ENCODE results near the gene SORBS2. TPM values are rescaled to one million over a fixed set of nuclear protein-coding genes. Genes with fewer than 3 reads are reported as not detected.

Gene SORBS2
- total RNA-seq, 1 donor from 2014 or later: 911 TPM

- ATAC-seq: no peak
- intact Hi-C loops (cut with micrococcal nuclease): no loop called here
- DNase-seq: no peak
Measured at GRCh38 chr4:185664481-185664880, 147.5 kb downstream of the SORBS2 start.

- DNase-seq: no peak
- ATAC-seq: peak; percentile 86
- intact Hi-C loops (cut with micrococcal nuclease): no loop called here
Measured at GRCh38 chr4:185662030-185662778, 149.8 kb downstream of the SORBS2 start.

- no peak for DNase-seq
- intact Hi-C loops (cut with micrococcal nuclease): no loop called here
Measured at GRCh38 chr4:185660340-185660739, 151.7 kb downstream of the SORBS2 start.

DNA sequence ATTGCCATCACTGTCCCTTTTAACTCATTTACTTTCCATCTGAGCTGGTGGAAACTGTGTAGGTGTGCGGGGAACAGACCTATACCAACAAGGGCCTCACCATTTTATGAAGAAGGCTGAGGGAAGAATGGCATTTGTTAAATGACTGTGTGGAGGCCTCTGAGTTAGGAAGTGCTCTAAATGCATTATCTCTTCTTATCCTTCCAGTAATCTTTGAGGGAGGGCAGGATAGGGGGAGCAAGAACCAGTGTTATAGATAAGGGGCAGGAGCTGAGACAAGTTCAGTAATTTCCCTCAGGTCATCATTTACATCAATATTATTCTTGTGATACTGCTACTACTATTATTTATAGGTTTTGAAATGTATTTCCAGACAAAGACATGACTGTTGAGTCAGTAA lies 154.3 kb downstream of the SORBS2 start:
- no peak for ATAC-seq
- intact Hi-C loops (cut with micrococcal nuclease): no loop called here
- no peak for DNase-seq

More at GRCh38 chr4:185660340-185660739, 151.7 kb downstream of the SORBS2 start:
- ATAC-seq: no peak

GRCh38 chr4:185657183-185657582 lies 154.8 kb downstream of the SORBS2 start:
- intact Hi-C loops (cut with micrococcal nuclease): no loop called here
- ATAC-seq: peak; percentile 27
- DNase-seq: no peak

- ATAC-seq: peak; percentile 70
- intact Hi-C loops (cut with micrococcal nuclease): no loop called here
- DNase-seq: peak; percentile 69
Measured at GRCh38 chr4:185656467-185656931, 155.5 kb downstream of the SORBS2 start.

DNA sequence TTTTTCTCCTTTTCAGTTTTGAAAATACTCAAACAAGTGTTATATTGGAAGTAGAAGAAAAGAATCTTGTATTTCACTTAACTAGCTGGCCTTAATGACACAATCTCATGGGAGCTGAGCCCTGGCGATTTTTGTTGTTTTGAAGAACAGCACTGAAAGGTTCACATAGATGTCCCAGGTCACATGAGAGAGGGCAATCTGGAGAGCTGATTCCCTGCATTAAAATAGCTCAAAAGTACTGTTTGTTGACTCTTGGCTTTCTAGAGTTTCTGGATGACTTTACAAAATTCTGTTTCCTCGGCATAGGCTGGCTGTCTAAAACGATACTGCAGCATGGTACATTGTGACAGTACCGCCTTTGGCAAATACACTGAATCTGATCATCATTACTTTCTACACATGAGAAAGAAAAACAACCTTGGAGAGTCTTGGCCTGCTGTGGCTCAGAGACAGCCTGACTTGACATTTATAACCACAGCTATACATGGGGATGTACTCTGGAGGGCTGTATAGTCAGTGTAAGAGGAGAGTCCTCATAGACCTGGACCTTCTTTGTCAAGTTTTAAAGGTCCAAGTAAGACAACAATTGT lies 156.9 kb downstream of the SORBS2 start:
- no peak for DNase-seq
- intact Hi-C loops (cut with micrococcal nuclease): no loop called here
- ATAC-seq: peak; percentile 48

DNA sequence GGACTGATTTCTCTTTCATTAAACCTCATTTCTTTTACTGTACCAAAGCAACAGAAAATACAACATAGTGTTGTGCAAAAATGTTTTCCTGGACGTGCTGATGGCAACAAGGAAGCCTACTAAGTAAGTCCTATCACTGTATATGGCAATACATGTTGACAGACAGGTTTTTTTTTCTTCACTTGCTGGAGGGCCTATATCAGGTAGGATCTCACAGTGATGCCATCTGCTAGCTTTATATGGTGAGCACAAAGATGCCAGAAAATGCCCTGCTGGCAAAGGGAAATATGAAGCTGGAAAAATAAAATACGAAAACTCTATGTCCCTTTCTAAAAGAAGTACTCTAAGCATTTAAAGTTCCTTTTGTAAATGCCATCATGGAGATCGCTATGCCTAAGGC lies 157.7 kb downstream of the SORBS2 start:
- ATAC-seq (no peak), DNase-seq (no peak)
- intact Hi-C loops (cut with micrococcal nuclease): no loop called here

GRCh38 chr4:185651851-185652250 lies 160.1 kb downstream of the SORBS2 start:
- ATAC-seq: no peak
- intact Hi-C loops (cut with micrococcal nuclease): no loop called here
- DNase-seq: no peak

DNA sequence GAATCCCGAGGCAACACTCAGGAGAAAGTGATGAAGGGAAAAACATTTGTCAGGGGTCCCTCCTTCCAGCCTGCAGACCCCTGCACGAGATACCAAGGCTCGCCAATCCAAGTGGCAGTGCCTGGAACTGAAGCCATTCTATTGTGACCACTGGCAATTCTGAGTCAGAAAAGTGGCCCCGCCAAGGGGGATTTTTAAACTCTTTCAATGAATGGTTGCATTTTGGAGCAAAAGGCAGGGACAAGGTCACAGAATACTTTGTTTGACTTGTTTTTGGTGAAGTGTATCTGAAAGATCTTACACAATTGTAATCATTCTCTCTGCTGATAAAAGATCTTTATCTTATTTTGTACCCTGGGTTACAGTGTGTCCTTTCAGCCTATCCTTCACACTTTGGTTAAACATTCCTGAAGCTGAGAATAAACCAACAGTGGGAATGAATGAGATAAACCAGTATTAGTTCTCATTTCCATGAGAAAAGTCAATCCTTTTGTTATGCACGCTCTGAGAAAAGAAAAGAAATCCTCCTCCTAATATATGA lies 160.8 kb downstream of the SORBS2 start:
- no peak for ATAC-seq
- intact Hi-C loops (cut with micrococcal nuclease): no loop called here
- no peak for DNase-seq

- intact Hi-C loops (cut with micrococcal nuclease): no loop called here
- peak; percentile 55 for ATAC-seq
- no peak for DNase-seq
Measured at GRCh38 chr4:185648631-185649030, 163.4 kb downstream of the SORBS2 start.

GRCh38 chr4:185645403-185645802 lies 166.6 kb downstream of the SORBS2 start:
- intact Hi-C loops (cut with micrococcal nuclease): no loop called here
- no peak for DNase-seq
- ATAC-seq: no peak

DNA sequence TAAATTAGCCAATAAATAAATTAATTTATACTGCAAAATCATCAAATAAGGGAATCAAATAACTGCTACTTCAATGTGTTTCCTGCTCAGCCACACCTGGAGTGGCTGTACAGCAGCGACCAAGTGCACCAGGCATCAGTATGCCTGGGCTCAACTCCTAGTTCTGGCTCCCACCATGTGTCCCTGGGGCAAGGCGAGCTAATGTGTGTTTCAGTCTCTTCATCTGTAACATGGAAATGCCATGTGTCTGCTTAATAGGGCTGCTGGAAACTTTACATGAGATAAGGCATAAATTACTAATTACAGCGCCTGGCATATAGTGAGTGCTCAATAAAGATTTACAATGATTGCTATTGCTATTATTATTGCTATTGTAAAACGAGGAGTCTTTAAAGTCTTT lies 167.6 kb downstream of the SORBS2 start:
- intact Hi-C loops (cut with micrococcal nuclease): loop anchor here (5.0 kb wide), 2 partner anchors 378 to 393 kb away; no protein-coding TSS in a partner anchor
- ATAC-seq (no peak), DNase-seq (no peak)

- DNase-seq (no peak), ATAC-seq (peak; percentile 9)
- intact Hi-C loops (cut with micrococcal nuclease): loop anchor here (5.0 kb wide), 2 partner anchors 379 to 394 kb away; no protein-coding TSS in a partner anchor
Measured at GRCh38 chr4:185642907-185643306, 169.1 kb downstream of the SORBS2 start.

- intact Hi-C loops (cut with micrococcal nuclease): loop anchor here (5.0 kb wide), 2 partner anchors 381 to 396 kb away; no protein-coding TSS in a partner anchor
- DNase-seq (no peak), ATAC-seq (no peak)
Measured at GRCh38 chr4:185640811-185641675, 171.0 kb downstream of the SORBS2 start.

- intact Hi-C loops (cut with micrococcal nuclease): no loop called here
- ATAC-seq: peak; percentile 42
- peak; percentile 40 for DNase-seq
Measured at GRCh38 chr4:185638548-185639301, 173.3 kb downstream of the SORBS2 start.

DNA sequence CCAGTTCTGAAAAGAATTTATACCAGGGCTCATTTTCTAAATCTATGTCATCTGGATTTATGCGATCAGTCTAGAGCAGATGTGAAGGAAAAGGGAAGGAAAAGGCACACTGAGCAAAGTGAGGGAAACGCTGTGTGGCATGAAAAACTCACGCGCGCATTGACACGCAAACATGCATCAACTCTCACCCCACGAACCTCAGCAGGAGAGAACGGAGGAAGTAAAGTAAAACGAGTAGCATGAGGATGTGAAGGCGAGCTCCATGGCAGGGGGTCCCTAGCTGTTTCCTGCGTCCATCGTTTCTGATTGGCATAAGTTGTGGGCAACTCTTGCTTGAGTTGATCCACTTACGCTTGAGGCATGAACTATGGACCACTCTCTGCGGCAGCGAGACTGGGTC lies 173.9 kb downstream of the SORBS2 start:
- DNase-seq (no peak), ATAC-seq (no peak)
- intact Hi-C loops (cut with micrococcal nuclease): no loop called here

- intact Hi-C loops (cut with micrococcal nuclease): no loop called here
- DNase-seq (no peak), ATAC-seq (peak; percentile 12)
Measured at GRCh38 chr4:185637163-185637875, 174.7 kb downstream of the SORBS2 start.
